HG03095 (cell line): ENCODE data around the gene AHSG.

Experiments used
- ATAC-seq: cut with Tn5 transposase; IDR thresholded peaks from one replicate; pipeline ENCODE4 v1.9.1; 2021; ENCODE audit warnings: moderate library complexity; ENCODE audit not compliant: unreplicated experiment

Gene AHSG

GRCh38 chr3:186592682-186593081 is 20.2 kb upstream of the AHSG start:
- ATAC-seq, result no peak

- ATAC-seq, result no peak
These were observed 19.0 kb upstream of the AHSG start for GRCh38 chr3:186593862-186594261.

DNA sequence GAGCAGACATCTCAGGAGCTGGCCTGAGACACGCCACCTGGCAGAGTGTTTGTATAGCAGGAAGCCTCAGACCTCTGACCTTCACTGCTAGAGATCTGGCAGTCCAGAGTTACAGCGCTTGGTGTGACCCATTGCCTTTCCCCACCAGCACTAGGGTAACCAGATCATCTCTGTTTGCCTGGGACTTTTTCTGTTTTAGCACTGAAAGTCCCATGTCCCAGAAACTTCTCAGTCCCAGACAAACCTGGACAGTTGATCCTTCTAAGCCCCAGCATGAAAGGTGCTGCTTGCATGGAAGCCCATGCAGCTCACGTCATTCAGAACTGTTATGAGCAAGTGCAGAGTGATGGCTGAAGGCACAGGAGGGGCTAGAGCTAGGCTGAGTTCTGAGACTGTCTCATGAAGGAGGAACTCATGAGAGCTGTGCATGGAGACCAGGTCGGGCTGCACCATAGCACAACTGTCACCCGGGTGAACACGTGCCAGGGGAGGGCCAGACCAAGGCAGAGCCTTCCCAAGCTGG is 18.2 kb upstream of the AHSG start:
- no peak for ATAC-seq

- ATAC-seq, result no peak
These were observed 16.1 kb upstream of the AHSG start for GRCh38 chr3:186596568-186597287.

DNA sequence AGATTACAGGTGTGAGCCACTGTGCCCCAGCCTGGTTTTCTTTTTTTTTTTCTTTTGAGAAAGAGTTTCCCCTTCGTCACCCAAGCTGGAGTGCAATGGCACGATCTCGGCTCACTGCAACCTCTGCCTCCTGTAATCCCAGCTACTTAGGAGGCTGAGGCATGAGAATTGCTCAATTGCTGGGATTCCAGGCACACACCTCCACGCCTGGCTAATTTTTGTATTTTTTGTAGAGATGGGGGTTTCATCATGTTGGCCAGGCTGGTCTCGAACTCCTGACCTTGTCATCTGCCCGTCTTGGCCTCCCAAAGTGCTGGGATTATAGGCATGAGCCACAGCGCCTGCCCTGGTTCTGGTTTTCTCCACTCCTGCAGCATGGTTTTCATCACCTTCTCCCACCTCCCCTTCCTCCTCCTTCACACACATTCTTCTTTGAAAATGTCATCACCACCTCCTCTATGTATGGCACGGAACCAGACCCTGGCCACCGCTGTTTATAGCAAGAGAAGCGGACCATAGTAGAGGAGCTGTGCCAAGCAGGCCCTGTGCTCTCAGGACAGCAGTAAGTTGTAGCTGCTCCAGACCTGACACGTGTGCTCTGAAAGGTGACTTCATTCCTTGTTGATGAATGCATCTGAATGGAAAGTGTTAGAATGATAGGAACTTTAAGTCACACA is 14.6 kb upstream of the AHSG start:
- no peak for ATAC-seq

- ATAC-seq, result no peak
These were observed 14.1 kb upstream of the AHSG start for GRCh38 chr3:186598794-186599141.

GRCh38 chr3:186599142-186599784 is 13.6 kb upstream of the AHSG start:
- ATAC-seq, result no peak

- ATAC-seq, result no peak
These were observed 13.1 kb upstream of the AHSG start for GRCh38 chr3:186599785-186600166.

DNA sequence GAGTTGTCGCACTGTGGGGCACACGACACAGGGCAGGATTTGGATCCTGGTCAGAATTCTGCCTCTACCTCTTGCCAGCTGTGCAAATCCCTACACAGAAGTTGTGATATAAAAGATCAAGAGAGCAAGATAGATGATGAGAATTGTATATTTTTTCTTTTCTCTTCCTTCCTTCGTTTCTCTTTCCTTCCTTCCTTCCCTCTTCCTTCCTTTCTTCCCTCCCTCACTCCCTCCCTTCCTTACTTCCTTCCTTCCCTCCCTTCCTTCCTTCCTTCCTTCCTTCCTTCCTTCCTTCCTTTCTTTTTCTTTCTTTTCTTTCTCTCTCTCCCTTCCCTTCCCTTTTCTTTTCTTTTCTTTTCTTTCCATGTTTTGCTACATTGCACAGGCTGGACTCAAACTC is 12.0 kb upstream of the AHSG start:
- ATAC-seq, result no peak

DNA sequence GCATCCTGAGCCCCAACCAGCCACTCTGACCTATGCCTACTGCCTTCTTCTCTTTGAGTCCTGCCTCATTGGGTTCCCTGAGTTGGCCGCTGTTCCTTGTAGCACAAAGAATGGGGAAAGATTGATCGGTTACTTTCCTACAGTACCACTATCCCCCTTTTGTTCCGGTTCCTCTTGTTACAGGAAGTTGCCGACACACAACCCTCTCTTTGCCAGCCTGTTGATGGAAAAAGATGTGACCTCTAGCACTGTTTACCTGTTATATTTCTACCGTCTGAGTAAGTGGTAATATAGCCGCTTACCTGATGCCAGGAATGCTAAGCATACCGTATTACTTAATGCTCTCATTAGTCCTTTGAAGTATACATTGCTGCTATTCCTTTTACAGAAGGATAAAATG is 9.7 kb upstream of the AHSG start:
- ATAC-seq, result no peak

DNA sequence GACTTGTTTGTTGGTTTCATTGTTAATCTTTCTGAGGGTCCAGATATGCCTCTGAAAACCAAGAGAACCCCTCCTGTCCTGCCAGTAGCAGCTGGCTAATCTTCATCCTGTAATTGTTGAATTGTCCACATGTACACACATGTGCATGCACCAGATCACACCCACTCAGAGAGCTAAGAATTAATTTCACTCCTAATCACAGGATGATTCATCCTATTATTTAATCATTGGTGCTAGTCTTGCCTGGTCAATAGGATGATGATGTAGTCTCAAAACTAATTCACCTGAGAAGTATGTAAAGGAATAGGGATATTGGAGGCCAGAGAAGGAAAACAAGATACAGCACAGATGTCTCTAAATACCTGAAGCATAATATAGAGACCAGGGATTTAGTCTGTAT is 7.8 kb upstream of the AHSG start:
- ATAC-seq, result no peak

DNA sequence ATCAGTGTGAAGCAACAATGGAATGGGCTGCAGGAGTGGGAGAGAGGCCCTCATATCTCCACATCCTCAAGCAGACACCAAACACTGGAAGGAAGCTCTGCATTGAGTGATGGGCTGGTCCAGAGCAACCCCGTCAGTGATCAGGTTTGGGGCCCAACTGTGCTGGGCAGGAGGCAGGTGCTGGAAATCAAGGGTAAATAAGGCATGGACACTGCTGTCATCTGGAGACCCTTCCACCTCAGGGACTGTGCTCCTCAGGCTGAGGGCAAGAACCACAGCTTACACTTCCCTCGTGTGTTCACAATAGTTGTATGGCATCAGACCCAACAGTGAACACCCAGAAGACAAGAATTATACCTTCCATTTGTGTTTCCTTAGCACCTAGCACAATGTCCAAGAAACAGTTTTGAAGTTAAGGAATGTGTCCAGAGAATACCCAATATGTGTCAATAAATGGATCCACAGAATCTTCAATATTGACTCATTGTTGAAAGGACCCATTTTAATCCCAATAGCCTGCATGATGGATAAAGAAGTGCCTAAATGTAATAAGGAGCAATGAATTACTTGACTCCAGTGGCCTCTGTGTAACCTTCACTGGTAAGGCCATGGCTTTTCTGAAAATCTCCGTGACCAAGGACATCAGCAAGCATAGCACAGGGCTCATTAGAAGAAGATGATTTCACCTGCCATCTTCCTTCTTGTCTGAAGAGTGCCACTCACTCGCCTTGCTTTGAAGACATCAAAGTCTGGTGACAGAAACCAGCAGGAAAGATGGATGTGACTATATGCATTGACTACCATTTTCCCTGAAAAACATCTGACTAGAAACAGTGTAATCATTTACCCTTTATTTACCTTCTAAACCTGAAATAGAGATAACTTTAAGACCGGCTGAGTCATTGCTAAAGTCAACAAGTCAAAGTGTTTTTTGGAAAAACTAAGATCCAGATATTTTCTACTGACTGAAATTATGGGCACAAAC is 7.0 kb upstream of the AHSG start:
- ATAC-seq, result no peak

DNA sequence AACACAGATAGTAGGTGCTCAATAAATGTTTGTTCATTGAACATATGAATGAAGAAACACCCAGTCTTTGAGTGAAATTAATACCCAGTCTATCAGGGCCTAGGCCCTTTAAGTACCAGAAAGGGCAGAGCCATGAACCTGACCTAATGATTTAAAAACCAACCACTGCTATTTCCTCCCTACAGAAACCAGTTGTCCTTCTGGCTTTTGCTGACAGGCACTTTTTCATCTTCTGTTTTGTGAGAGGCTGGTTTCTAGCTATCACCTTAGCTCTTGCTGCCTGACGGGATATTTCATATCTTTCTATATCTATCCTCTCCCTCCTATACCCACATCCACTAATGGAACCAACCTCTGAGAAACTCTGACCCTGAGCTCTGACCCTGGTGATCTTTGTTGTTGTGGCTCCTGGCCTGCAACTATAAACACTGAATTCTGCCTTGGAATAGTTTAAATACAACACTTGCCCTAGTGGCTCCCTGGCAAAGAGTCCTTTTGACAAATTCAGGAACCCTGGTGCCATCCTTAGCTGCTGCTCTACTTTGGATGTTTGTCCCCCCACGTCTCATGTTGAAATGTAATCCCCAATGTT is 4.1 kb upstream of the AHSG start:
- no peak for ATAC-seq

GRCh38 chr3:186609247-186609868 is 3.5 kb upstream of the AHSG start:
- ATAC-seq, result no peak

GRCh38 chr3:186612065-186612464 is 795 bp upstream of the AHSG start:
- no peak for ATAC-seq

GRCh38 chr3:186613637-186614265 is 891 bp downstream of the AHSG start:
- no peak for ATAC-seq

- no peak for ATAC-seq
These were observed 1.4 kb downstream of the AHSG start for GRCh38 chr3:186614266-186614596.

- ATAC-seq, result no peak
These were observed 2.0 kb downstream of the AHSG start for GRCh38 chr3:186614597-186615483.

- ATAC-seq, result no peak
These were observed 3.4 kb downstream of the AHSG start for GRCh38 chr3:186616299-186616617.
